Brain pericyte (primary cell): ENCODE measurements around the gene HDAC2.
"Not testable (repeated sequence)": the region's sequence is repeated elsewhere in the genome, so short reads cannot be mapped to it uniquely, and the experiment has no call there.

Experiments used
- DNase-seq: peaks from one replicate; pipeline ENCODE4 v3.0.0-alpha.2; 2012; ENCODE audit warnings: low read depth, low spot score

The HDAC2 gene

DNA sequence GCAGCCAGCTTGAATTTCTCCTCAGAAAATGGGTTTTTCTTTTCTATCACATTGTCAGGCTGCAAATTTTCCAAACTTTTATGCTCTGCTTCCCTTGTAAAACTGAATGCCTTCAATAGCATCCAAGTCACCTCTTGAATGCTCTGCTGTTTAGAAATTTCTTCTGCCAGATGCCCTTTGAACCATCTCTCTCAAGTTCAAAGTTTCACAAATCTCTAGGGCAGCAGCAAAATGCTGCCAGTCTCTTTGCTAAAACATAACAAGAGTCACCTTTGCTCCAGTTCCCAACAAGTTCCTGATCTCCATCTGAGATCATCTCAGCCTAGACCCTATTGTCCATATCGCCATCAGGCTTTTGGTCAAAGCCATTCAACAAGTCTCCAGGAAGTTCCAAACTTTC lies 60.7 kb downstream of the HDAC2 start:
- not testable (repeated sequence) for DNase-seq

DNA sequence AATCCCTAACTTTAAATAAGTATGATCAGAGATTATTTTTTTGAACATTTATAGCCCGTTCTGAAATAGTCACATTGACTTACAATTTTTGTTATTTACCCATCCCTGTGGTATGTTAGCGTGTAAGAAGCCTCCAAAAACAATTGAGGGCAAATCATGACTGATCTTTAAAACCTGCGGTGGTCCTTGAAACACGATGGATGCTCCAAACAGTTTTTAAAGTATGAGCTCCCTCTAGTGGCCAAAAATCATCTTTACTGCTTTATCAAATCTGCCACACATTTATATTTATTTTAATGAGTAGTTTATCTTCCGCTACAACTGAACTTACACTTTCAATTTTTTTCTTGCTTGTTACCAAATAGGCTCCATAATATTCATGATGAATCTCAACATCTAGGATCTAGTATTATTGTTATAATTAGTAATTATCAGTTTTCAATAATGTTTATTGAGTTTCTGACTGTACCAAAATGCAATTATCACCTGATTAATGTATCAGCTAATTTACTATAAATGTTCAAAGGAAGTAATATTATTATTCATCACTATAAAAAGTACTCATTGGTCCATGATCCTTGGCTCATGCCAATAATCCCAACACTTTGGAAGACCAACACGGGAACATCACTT lies 61.6 kb downstream of the HDAC2 start:
- no peak for DNase-seq

GRCh38 chr6:113908801-113909200 lies 62.1 kb downstream of the HDAC2 start:
- DNase-seq = no peak

- DNase-seq = no peak
Measured at GRCh38 chr6:113907102-113907815, 63.7 kb downstream of the HDAC2 start.

GRCh38 chr6:113903666-113904330 lies 67.2 kb downstream of the HDAC2 start:
- DNase-seq = no peak

- no peak for DNase-seq
Measured at GRCh38 chr6:113901482-113901881, 69.5 kb downstream of the HDAC2 start.

GRCh38 chr6:113894712-113895674 lies 76.0 kb downstream of the HDAC2 start:
- no peak for DNase-seq

- DNase-seq = no peak
Measured at GRCh38 chr6:113893866-113894265, 77.1 kb downstream of the HDAC2 start.

GRCh38 chr6:113893451-113893850 lies 77.5 kb downstream of the HDAC2 start:
- DNase-seq = no peak

DNA sequence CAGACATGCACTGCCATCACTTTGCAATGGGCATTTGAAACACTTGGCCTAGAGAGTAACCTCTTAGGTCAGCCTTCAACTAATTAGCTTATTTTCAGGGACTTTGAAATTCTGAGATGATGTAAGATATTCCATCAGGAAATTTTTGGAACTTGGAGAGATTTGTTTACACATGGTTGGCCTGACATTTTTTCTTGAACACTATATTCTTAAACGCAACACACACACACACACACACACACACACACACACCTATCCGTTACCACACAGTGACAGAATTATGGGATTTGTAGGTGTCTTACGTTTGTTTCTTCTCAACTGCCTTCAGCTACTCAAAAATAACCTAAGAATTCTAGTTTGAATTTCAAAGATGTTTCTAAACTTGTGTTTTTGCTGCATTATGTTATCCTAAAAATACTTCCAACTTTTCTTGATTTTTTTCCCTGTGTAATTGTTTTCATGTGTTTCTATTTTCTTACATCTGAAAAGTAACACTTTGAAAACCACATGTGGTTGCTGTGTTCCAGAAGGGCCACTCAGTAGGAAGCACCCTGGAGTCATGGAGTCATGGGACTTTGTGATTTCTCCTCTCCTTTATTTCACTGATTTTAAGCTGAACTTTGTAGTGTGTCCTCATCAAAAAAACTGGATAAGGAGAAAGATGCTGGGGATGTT lies 81.9 kb downstream of the HDAC2 start:
- DNase-seq = no peak

DNA sequence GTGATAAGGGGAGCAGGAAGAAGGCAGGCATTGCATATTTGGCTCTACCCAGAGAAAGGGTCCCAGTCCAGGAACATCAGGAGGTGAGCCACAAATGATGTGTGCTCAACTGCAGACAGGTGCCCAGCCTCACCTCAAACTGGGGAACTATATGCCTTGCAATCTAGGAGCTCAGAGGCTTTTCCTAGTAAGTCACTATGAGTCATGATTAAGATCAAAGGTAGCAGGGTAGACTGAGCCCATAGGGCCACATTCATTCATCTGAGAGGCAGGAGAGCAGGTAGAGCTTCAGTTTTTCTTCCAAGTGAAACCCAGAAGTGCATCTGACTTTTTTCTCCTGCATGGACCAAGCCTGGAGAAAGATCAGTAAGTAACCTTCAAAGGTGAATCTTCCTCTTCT lies 82.5 kb downstream of the HDAC2 start:
- DNase-seq = no peak

GRCh38 chr6:113886512-113886911 lies 84.4 kb downstream of the HDAC2 start:
- no peak for DNase-seq

- no peak for DNase-seq
Measured at GRCh38 chr6:113884011-113884410, 86.9 kb downstream of the HDAC2 start.
